Lower leg skin (tissue), 4 donors: ENCODE results near the gene DBNL. TPM values are rescaled to one million over a fixed set of nuclear protein-coding genes. Genes with fewer than 3 reads are reported as not detected.

ENCODE experiments used
- DNase-seq, 2 donors: peaks; one replicate each; pipeline ENCODE4 v3.0.0-alpha.2; 2019; ENCODE audit warnings: low spot score in 2 of 2
- H3K4me3 ChIP-seq: fragments of 200-600 bp; sonication (generic); 2 replicates; pipeline ENCODE4 v1.5.1; 2017; ENCODE audit warnings: mild to moderate bottlenecking, low read depth; ENCODE audit not compliant: poor library complexity, severe bottlenecking
- CTCF ChIP-seq, 3 donors: fragments of 450-650 bp; IDR thresholded peaks; one replicate each; pipeline ENCODE4 v1.5.1; 2016; ENCODE audit warnings: antibody characterized with exemption in 3 of 3, mild to moderate bottlenecking in 3 of 3, moderate library complexity in 2 of 3
- POLR2A ChIP-seq, 2 donors: fragments of 450-650 bp; IDR thresholded peaks; one replicate each; pipeline ENCODE4 v1.6.1; 2016 to 2017; ENCODE audit warnings: antibody characterized with exemption in 2 of 2, mild to moderate bottlenecking in 1 of 2, moderate library complexity in 1 of 2
- WGBS, 2 donors: methylation state at CpG; one replicate each; pipeline ENCODE4 v1.1.5; 2018; 5-methylcytosine and 5-hydroxymethylcytosine counted together
- intact Hi-C: fragments of 100-400 bp; cut with DNase I; formaldehyde crosslinking; loops from one replicate; pipeline ENCODE4 v1.15.0; 2023; ENCODE audit warnings: low total_unique reads
- total RNA-seq, 4 donors: library from RNA; depleted of rRNA; stranded (reverse); fragments of >200 nt; gene quantifications; one replicate each; pipeline ENCODE4 v1.1.0, GENCODE V29; 2016

Gene DBNL
- total RNA-seq, 4 donors from 2014 or later: 81.3 to 122 (median 106) TPM

DNA sequence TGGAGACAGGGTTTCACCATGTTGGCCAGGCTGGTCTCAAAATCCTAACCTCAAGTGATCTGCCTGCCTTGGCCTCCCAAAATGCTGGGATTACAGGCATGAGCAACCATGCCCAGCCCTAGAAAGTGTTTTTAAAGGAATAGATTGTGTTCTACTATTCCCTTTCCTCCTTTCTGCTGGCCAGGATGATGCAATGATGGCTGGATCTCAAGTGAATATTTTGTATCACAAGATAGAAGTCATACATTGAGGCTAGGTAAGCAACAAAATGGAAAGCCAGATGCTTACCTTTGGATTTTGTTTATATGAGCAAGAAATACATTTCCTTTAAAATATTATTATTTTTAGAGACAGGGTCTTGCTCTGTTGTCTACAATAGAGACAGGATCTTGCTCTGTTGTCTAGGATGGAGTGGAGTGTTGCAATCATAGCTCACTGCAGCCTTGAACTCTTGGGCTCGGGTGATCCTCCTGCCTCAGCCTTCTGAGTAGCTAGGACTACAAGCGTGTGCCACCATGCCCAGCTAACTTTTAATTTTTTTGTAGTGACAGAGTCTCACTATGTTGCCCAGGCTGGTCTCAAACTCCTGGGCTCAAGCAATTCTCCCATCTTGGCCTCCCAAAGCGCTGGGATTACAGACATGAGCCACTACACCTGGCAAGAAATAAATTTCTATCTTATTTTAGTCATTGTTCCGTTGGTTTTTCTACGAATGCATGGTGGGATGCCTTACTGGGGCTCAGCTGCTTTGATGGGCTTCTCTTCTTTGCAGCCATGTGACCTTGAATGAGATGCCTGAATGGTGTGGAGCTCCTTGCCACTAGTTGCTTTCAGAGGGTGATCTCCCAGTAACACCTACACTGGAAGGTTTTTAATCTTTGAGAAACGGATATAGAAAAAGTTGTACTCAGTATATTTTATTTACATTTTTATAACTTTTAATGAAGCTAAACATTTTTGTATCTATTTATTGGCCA is 53.9 kb downstream of the DBNL start:
- intact Hi-C loops: no loop called here
- DNase-seq: no peak
- TF ChIP-seq POLR2A (IDR thresholded peaks at IDR 0.05): no peak
- no peak for TF ChIP-seq CTCF (IDR thresholded peaks at IDR 0.05)
- H3K4me3 ChIP-seq: no peak overlapping the region
- 91% methylated on average over 6 of the region's 6 CpGs for WGBS, 2 donors

- WGBS, 2 donors: 63 to 67% methylated on average over 4 of the region's 4 CpGs
- H3K4me3 ChIP-seq: no peak overlapping the region
- intact Hi-C loops: no loop called here
- TF ChIP-seq CTCF (IDR thresholded peaks at IDR 0.05): no peak
- TF ChIP-seq POLR2A (IDR thresholded peaks at IDR 0.05): no peak
- no peak for DNase-seq
Observed at GRCh38 chr7:44099669-44100068, 55.2 kb downstream of the DBNL start.

GRCh38 chr7:44100458-44101302 is 56.2 kb downstream of the DBNL start:
- peak in 1 of 2 donors; percentile 89 for DNase-seq
- intact Hi-C loops: no loop called here
- no peak overlapping the region for H3K4me3 ChIP-seq
- WGBS, 2 donors: 64 to 66% methylated on average over 10 of the region's 10 CpGs
- no peak for TF ChIP-seq POLR2A (IDR thresholded peaks at IDR 0.05)
- TF ChIP-seq CTCF (IDR thresholded peaks at IDR 0.05): no peak

DNA sequence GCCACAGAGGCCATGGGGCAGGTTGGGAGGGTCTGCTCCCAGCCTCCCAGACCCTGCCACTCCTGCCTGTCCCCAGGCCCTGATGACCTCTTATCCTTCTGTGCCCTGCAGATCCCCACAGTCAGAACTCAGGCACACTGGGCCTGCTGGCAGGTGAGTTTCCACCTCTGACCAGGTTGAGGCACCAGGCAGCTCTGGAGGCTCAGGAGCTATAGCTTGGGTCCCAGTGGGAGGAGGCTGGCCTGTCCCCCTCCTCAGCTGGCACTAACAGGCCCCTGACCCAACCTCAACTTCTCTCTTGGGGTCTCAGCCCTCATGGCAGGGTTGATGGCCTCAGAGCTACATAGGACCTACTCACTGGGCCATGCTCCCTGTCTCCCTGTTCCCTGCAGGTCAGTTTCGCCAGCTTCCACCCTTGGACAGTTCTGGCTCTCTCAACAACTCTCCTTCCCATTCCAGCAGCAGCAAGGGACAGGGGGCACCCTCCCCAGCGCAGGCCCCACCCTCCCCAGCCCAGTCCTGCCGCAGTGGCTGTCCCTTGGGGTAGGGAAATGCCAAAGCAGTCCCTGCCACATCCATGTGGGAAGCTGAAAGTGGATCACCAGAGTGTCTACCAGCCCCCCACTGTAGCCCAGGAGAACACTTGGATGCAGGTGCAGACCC is 56.9 kb downstream of the DBNL start:
- intact Hi-C loops: no loop called here
- no peak for TF ChIP-seq POLR2A (IDR thresholded peaks at IDR 0.05)
- TF ChIP-seq CTCF (IDR thresholded peaks at IDR 0.05): no peak
- 75 to 84% methylated on average over 3 of the region's 3 CpGs for WGBS, 2 donors
- DNase-seq: no peak
- no peak overlapping the region for H3K4me3 ChIP-seq

- H3K4me3 ChIP-seq: no peak overlapping the region
- DNase-seq: peak in 1 of 2 donors; percentile 90
- WGBS, 2 donors: 51% methylated on average over 14 of the region's 14 CpGs
- no peak for TF ChIP-seq POLR2A (IDR thresholded peaks at IDR 0.05)
- TF ChIP-seq CTCF (IDR thresholded peaks at IDR 0.05): no peak
- intact Hi-C loops: no loop called here
Observed at GRCh38 chr7:44101966-44102845, 57.7 kb downstream of the DBNL start.
